Endothelial cell of umbilical vein (primary cell): ENCODE measurements around the gene GNAL.

Source experiments
- CTCF ChIP-seq, 2 donors: IDR thresholded peaks; 1 replicate in 1 of 2; 2 replicates in 1 of 2; pipeline ENCODE4 v1.5.1; 2011; ENCODE audit warnings: low read length in 2 of 2, mild to moderate bottlenecking in 2 of 2, moderate library complexity in 2 of 2, control low read depth in 1 of 2, inconsistent platforms in 1 of 2, low read depth in 1 of 2; ENCODE audit not compliant: insufficient read depth in 1 of 2; ENCODE audit errors: extremely low read depth in 1 of 2
- EZH2 ChIP-seq: IDR thresholded peaks from 2 replicates; pipeline ENCODE4 v1.6.1; 2012; ENCODE audit warnings: borderline replicate concordance, low read depth, mild to moderate bottlenecking, moderate library complexity, low read length, inconsistent platforms; ENCODE audit not compliant: severe bottlenecking
- POLR2A ChIP-seq: IDR thresholded peaks from 2 replicates; pipeline ENCODE4 v1.6.1; 2012; ENCODE audit warnings: low read depth, mild to moderate bottlenecking, control low read depth, low read length

- TF ChIP-seq EZH2 (no peak), POLR2A (no peak), CTCF (IDR thresholded peaks at IDR 0.05; ENCODE audit: extremely low read depth in 1 of 2, insufficient read depth in 1 of 2, low read depth in 1 of 2, low read length in 2 of 2) (no peak)
Measured at GRCh38 chr18:11719621-11720020, 30.6 kb downstream of the GNAL start.
